ENCODE measurements around the gene SLC2A11. TPM values are rescaled to one million over a fixed set of nuclear protein-coding genes. Genes with fewer than 3 reads are reported as not detected.

Gene SLC2A11
- total and polyA plus RNA-seq, 4 donors: 3.4 to 9.0 (median 4.3) TPM

DNA sequence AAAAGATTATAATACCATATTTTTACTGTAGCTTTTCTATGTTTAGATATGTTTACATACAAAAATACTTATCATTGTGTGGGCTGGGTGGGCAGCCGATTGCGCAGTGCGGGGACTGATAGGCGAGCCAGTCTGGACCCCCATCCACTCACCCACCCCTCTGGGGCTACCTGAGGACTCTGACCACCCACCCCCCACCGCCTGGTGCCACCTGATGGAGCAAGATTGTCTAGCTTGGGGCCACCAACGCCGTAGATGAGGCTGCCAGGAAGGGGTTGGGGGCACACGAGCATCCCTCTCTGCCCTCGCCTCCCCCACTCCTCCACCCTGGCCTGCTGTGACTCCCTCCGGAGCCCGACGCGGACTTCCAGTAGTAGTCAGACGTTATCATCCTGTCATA, 68.9 kb downstream of the SLC2A11 start (continued):
- TF ChIP-seq GABPA (IDR thresholded peaks at IDR 0.05 in 1 of 2, conservative IDR thresholded peaks at IDR 0.05 in 1 of 2): no peak
- TF ChIP-seq, protein P1, sequence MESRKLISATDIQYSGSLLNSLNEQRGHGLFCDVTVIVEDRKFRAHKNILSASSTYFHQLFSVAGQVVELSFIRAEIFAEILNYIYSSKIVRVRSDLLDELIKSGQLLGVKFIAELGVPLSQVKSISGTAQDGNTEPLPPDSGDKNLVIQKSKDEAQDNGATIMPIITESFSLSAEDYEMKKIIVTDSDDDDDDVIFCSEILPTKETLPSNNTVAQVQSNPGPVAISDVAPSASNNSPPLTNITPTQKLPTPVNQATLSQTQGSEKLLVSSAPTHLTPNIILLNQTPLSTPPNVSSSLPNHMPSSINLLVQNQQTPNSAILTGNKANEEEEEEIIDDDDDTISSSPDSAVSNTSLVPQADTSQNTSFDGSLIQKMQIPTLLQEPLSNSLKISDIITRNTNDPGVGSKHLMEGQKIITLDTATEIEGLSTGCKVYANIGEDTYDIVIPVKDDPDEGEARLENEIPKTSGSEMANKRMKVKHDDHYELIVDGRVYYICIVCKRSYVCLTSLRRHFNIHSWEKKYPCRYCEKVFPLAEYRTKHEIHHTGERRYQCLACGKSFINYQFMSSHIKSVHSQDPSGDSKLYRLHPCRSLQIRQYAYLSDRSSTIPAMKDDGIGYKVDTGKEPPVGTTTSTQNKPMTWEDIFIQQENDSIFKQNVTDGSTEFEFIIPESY (IDR thresholded peaks at IDR 0.05): no peak

Small RNA genes lying within 50 kb of the gene (small RNA-seq; reads per million reads assigned to genes)
- gene RN7SL268P: not detected

Other genes starting within 250 kb of the SLC2A11 start
- under 1 TPM; 0.08 to 0.33 TPM for gene DRICH1, start 225.6 kb upstream of the SLC2A11 start, total RNA-seq
- gene DRICH1, start 225.6 kb upstream of the SLC2A11 start, polyA plus RNA-seq: not detected
- gene RGL4, start 166.9 kb upstream of the SLC2A11 start, total RNA-seq: 1 to 10 TPM in 1 of 2 donors, under 1 TPM in 1; 0.75 to 6.2 TPM
- under 1 TPM; 0.25 to 0.37 TPM for gene RGL4, start 166.9 kb upstream of the SLC2A11 start, polyA plus RNA-seq
- 1 to 10 TPM; 1.2 to 1.9 TPM for gene ZNF70, start 106.8 kb upstream of the SLC2A11 start, total RNA-seq
- gene ZNF70, start 106.8 kb upstream of the SLC2A11 start, polyA plus RNA-seq: under 1 TPM; 0.14 to 0.20 TPM
- 1 to 10 TPM in 1 of 2 donors, not detected in 1; 3.2 TPM for gene VPREB3, start 103.5 kb upstream of the SLC2A11 start, total RNA-seq
- 1 to 10 TPM in 1 of 2 donors, under 1 TPM in 1; 0.69 to 1.8 TPM for gene VPREB3, start 103.5 kb upstream of the SLC2A11 start, polyA plus RNA-seq
- under 1 TPM; 0.14 to 0.17 TPM for gene C22orf15, start 94.9 kb upstream of the SLC2A11 start, total RNA-seq
- under 1 TPM; 0.03 to 0.10 TPM for gene C22orf15, start 94.9 kb upstream of the SLC2A11 start, polyA plus RNA-seq
- 10 to 100 TPM; 13.4 to 24.0 TPM for gene CHCHD10, start 89.9 kb upstream of the SLC2A11 start, total RNA-seq
- gene CHCHD10, start 89.9 kb upstream of the SLC2A11 start, polyA plus RNA-seq: 100 to 1,000 TPM; 254 to 784 TPM
- gene MMP11, start 85.0 kb upstream of the SLC2A11 start, total RNA-seq: 10 to 100 TPM in 1 of 2 donors, under 1 TPM in 1; 0.33 to 33.7 TPM
- under 1 TPM; 0.33 to 0.89 TPM for gene MMP11, start 85.0 kb upstream of the SLC2A11 start, polyA plus RNA-seq
- 10 to 100 TPM; 15.1 to 19.4 TPM for gene SMARCB1, start 70.9 kb upstream of the SLC2A11 start, total RNA-seq
- 10 to 100 TPM; 18.8 to 22.5 TPM for gene SMARCB1, start 70.9 kb upstream of the SLC2A11 start, polyA plus RNA-seq
- 1 to 10 TPM; 1.0 to 4.5 TPM for gene DERL3, start 18.9 kb upstream of the SLC2A11 start, total RNA-seq
- gene DERL3, start 18.9 kb upstream of the SLC2A11 start, polyA plus RNA-seq: 1 to 10 TPM; 3.3 to 9.3 TPM
- gene MIF, start 36.5 kb downstream of the SLC2A11 start, total RNA-seq: 100 to 1,000 TPM; 108 to 207 TPM
- 1,000 to 10,000 TPM in 1 of 2 donors, 100 to 1,000 TPM in 1; 399 to 1,047 TPM for gene MIF, start 36.5 kb downstream of the SLC2A11 start, polyA plus RNA-seq
- gene GSTT2B, start 103.3 kb downstream of the SLC2A11 start, total RNA-seq: 10 to 100 TPM in 1 of 2 donors, 1 to 10 TPM in 1; 8.0 to 12.7 TPM
- 10 to 100 TPM in 1 of 2 donors, 1 to 10 TPM in 1; 9.9 to 16.8 TPM for gene GSTT2B, start 103.3 kb downstream of the SLC2A11 start, polyA plus RNA-seq
- gene DDTL, start 109.0 kb downstream of the SLC2A11 start, total RNA-seq: 1 to 10 TPM; 6.3 to 9.5 TPM
- 10 to 100 TPM in 1 of 2 donors, 1 to 10 TPM in 1; 7.0 to 18.7 TPM for gene DDTL, start 109.0 kb downstream of the SLC2A11 start, polyA plus RNA-seq
- 100 to 1,000 TPM; 352 to 460 TPM for gene DDT, start 116.6 kb downstream of the SLC2A11 start, total RNA-seq
- 1,000 to 10,000 TPM; 1,143 to 1,291 TPM for gene DDT, start 116.6 kb downstream of the SLC2A11 start, polyA plus RNA-seq
- under 1 TPM; 0.19 to 0.92 TPM for gene GSTT2, start 122.3 kb downstream of the SLC2A11 start, total RNA-seq
- gene GSTT2, start 122.3 kb downstream of the SLC2A11 start, polyA plus RNA-seq: 1 to 10 TPM in 1 of 2 donors, under 1 TPM in 1; 0.37 to 1.2 TPM
- not detected for gene GSTT4, start 147.6 kb downstream of the SLC2A11 start, total RNA-seq
- gene GSTT4, start 147.6 kb downstream of the SLC2A11 start, polyA plus RNA-seq: not detected
- gene CABIN1, start 153.4 kb downstream of the SLC2A11 start, total RNA-seq: 10 to 100 TPM; 15.4 to 27.8 TPM
- 1 to 10 TPM; 6.8 to 9.3 TPM for gene CABIN1, start 153.4 kb downstream of the SLC2A11 start, polyA plus RNA-seq

Data from liver (tissue), 6 donors.